CD4-positive, alpha-beta memory T cell (primary cell): ENCODE data around the gene VEGFA. TPM values are rescaled to one million over a fixed set of nuclear protein-coding genes. Genes with fewer than 3 reads are reported as not detected.
A peak's percentile ranks its signal among the peaks of the same experiment; 100 is the strongest.
"Not testable (repeated sequence)": the region's sequence is repeated elsewhere in the genome, so short reads cannot be mapped to it uniquely, and the experiment has no call there.

ENCODE experiments used
- CTCF ChIA-PET: fragments of 350-600 bp; sonication (Branson Sonifier 250); formaldehyde crosslinking; loops from one replicate; lab custom pipeline; 2021; ENCODE audit warnings: inconsistent platforms; ENCODE audit not compliant: partially characterized antibody; lab: Charles Lee
- POLR2A ChIA-PET: fragments of 350-600 bp; sonication (Branson Sonifier 250); formaldehyde crosslinking; loops from one replicate; lab custom pipeline; 2021; ENCODE audit not compliant: partially characterized antibody; lab: Charles Lee
- DNase-seq, 5 donors: peaks; one replicate each; pipeline versions ENCODE4 v3.0.0 to v3.0.0-alpha.2; 2020 to 2022; ENCODE audit warnings: mixed read lengths in 1 of 5
- H3K27ac ChIP-seq: one replicate; pipeline ENCODE4 v1.7.0; 2013; ENCODE audit warnings: low read depth, low read length
- H3K27me3 ChIP-seq: 2 replicates; pipeline ENCODE4 v1.7.0; 2013; ENCODE audit warnings: mild to moderate bottlenecking, low read length, moderate library complexity; ENCODE audit not compliant: insufficient read depth
- H3K36me3 ChIP-seq: 2 replicates; pipeline ENCODE4 v1.7.0; 2013; ENCODE audit warnings: mild to moderate bottlenecking, low read length, moderate library complexity; ENCODE audit not compliant: insufficient read depth
- H3K4me1 ChIP-seq: 2 replicates; pipeline ENCODE4 v1.7.0; 2013; ENCODE audit warnings: mild to moderate bottlenecking, low read length, moderate library complexity; ENCODE audit not compliant: insufficient read depth
- H3K4me3 ChIP-seq, 2 donors: one replicate each; pipeline ENCODE4 v1.7.0; 2013; ENCODE audit warnings: low read length in 2 of 2, mild to moderate bottlenecking in 1 of 2
- H3K9me3 ChIP-seq, 2 donors: one replicate each; pipeline ENCODE4 v1.7.0; 2013; ENCODE audit warnings: low read length in 2 of 2, control low read depth in 1 of 2; ENCODE audit not compliant: control insufficient read depth in 1 of 2
- H3K27ac Mint-ChIP-seq, 7 donors: one replicate each; pipeline ENCODE4 v1.8.0; 2020 to 2021; ENCODE audit warnings: mixed read lengths in 7 of 7, mild to moderate bottlenecking in 6 of 7, inconsistent platforms in 3 of 7, moderate library complexity in 3 of 7
- H3K27me3 Mint-ChIP-seq, 2 donors: one replicate each; pipeline ENCODE4 v1.8.0; 2020 to 2021; ENCODE audit warnings: mixed read lengths in 2 of 2
- H3K36me3 Mint-ChIP-seq, 2 donors: one replicate each; pipeline ENCODE4 v1.8.0; 2020 to 2021; ENCODE audit warnings: mixed read lengths in 2 of 2, inconsistent platforms in 1 of 2, mild to moderate bottlenecking in 1 of 2
- H3K4me1 Mint-ChIP-seq, 4 donors: one replicate each; pipeline ENCODE4 v1.8.0; 2020 to 2021; ENCODE audit warnings: mixed read lengths in 4 of 4, mild to moderate bottlenecking in 1 of 4
- H3K4me3 Mint-ChIP-seq, 8 donors: one replicate each; pipeline ENCODE4 v1.8.0; 2020 to 2021; ENCODE audit warnings: mixed read lengths in 8 of 8, mild to moderate bottlenecking in 7 of 8, moderate library complexity in 6 of 8, inconsistent platforms in 3 of 8
- H3K9me3 Mint-ChIP-seq, 8 donors: one replicate each; pipeline ENCODE4 v1.8.0; 2020 to 2021; ENCODE audit warnings: mixed read lengths in 8 of 8, mild to moderate bottlenecking in 5 of 8, inconsistent platforms in 3 of 8, moderate library complexity in 1 of 8
- intact Hi-C: fragments of 100-400 bp; cut with micrococcal nuclease; formaldehyde crosslinking; loops from one replicate; pipeline ENCODE4 v1.15.1; 2023
- polyA plus RNA-seq, 2 donors: library from polyadenylated mRNA; unstranded; fragments of 300-500 nt; fragmentation: Illumina TruSeq; gene quantifications; one replicate each; pipeline ENCODE4 v1.2.3, GENCODE V29; 2021
- total RNA-seq, 2 experiments: library from RNA; stranded (reverse); gene quantifications; one replicate each; pipeline ENCODE4 v1.2.3, GENCODE V29; 2021

The VEGFA gene
- total and polyA plus RNA-seq, 4 experiments from 2014 or later, result 0.29 to 1.1 TPM; not detected in 2

GRCh38 chr6:43817192-43817591, 47.2 kb downstream of the VEGFA start:
- H3K36me3 Mint-ChIP-seq, result no peaks in the 10 kb centered on the region
- H3K27me3 ChIP-seq, result no peaks in the 10 kb centered on the region
- H3K36me3 ChIP-seq, result no peaks in the 10 kb centered on the region
- H3K9me3 ChIP-seq, result no peaks in the 10 kb centered on the region
- CTCF ChIA-PET, result interaction anchor here (1.2 to 1.6 kb wide), 3 partner anchors 10 to 49 kb away, joined by 3 to 4 read pairs (median 4); partner anchors contain the start of gene VEGFA
- H3K4me3 Mint-ChIP-seq, result no peak overlapping the region
- H3K4me3 ChIP-seq, result no peak overlapping the region
- intact Hi-C loops, result loop anchor here (1.0 kb wide), 1 partner anchor 92 kb away; no protein-coding TSS in a partner anchor
- H3K27ac Mint-ChIP-seq, result no peak overlapping the region
- H3K27me3 Mint-ChIP-seq, result peaks cover 4 to 6% of the 10 kb centered on the region in 2 donors
- H3K4me1 ChIP-seq, result peaks cover 5% of the 10 kb centered on the region
- no peak overlapping the region for H3K27ac ChIP-seq
- POLR2A ChIA-PET, result no interaction called here
- peaks cover 0 to 6% (median 2%) of the 10 kb centered on the region in 4 donors for H3K4me1 Mint-ChIP-seq
- DNase-seq, result no peak
- peaks cover 0 to 2% (median 0%) of the 10 kb centered on the region in 8 donors for H3K9me3 Mint-ChIP-seq

- H3K9me3 Mint-ChIP-seq, H3K4me3 ChIP-seq, H3K4me1 Mint-ChIP-seq, POLR2A ChIA-PET, H3K4me1 ChIP-seq, H3K27me3 ChIP-seq, H3K27ac Mint-ChIP-seq, H3K4me3 Mint-ChIP-seq, H3K36me3 Mint-ChIP-seq, DNase-seq, H3K27ac ChIP-seq, H3K9me3 ChIP-seq, intact Hi-C loops, H3K36me3 ChIP-seq: not testable (repeated sequence)
- CTCF ChIA-PET, result interaction anchor here (0.8 to 1.4 kb wide), 2 partner anchors 11 to 260 kb away, joined by 3 read pairs; no protein-coding TSS in a partner anchor
- H3K27me3 Mint-ChIP-seq, result peaks cover 8 to 11% of the 10 kb centered on the region in 2 donors
These were observed 49.0 kb downstream of the VEGFA start for GRCh38 chr6:43818973-43819372.

GRCh38 chr6:43819958-43820357, 49.9 kb downstream of the VEGFA start:
- Histone ChIP-seq H3K27me3 (no peaks in the 10 kb centered on the region), H3K27ac (no peak overlapping the region), H3K4me3 (no peak overlapping the region), H3K9me3 (no peaks in the 10 kb centered on the region), H3K36me3 (no peaks in the 10 kb centered on the region), H3K4me1 (no peaks in the 10 kb centered on the region)
- no peak overlapping the region for H3K27ac Mint-ChIP-seq
- CTCF ChIA-PET, result no interaction called here
- intact Hi-C loops, result no loop called here
- peaks cover 8 to 11% of the 10 kb centered on the region in 2 donors for H3K27me3 Mint-ChIP-seq
- no peaks in the 10 kb centered on the region for H3K36me3 Mint-ChIP-seq
- DNase-seq, result no peak
- H3K4me1 Mint-ChIP-seq, result no peaks in the 10 kb centered on the region
- peaks cover 0 to 2% (median 0%) of the 10 kb centered on the region in 8 donors for H3K9me3 Mint-ChIP-seq
- POLR2A ChIA-PET, result no interaction called here
- H3K4me3 Mint-ChIP-seq, result no peak overlapping the region

GRCh38 chr6:43820486-43820885, 50.5 kb downstream of the VEGFA start:
- H3K36me3 Mint-ChIP-seq, result no peaks in the 10 kb centered on the region
- CTCF ChIA-PET, result no interaction called here

GRCh38 chr6:43821101-43821886, 51.3 kb downstream of the VEGFA start:
- Histone ChIP-seq H3K4me3 (no peak overlapping the region), H3K4me1 (no peaks in the 10 kb centered on the region), H3K27me3 (no peaks in the 10 kb centered on the region), H3K36me3 (no peaks in the 10 kb centered on the region), H3K9me3 (no peaks in the 10 kb centered on the region), H3K27ac (no peak overlapping the region)
- CTCF ChIA-PET, result no interaction called here
- no peak for DNase-seq
- POLR2A ChIA-PET, result no interaction called here
- no peak overlapping the region for H3K27ac Mint-ChIP-seq
- intact Hi-C loops, result no loop called here
- H3K36me3 Mint-ChIP-seq, result no peaks in the 10 kb centered on the region
- H3K9me3 Mint-ChIP-seq, result peaks cover 0 to 2% (median 0%) of the 10 kb centered on the region in 8 donors
- no peak overlapping the region for H3K4me3 Mint-ChIP-seq
- H3K27me3 Mint-ChIP-seq, result peaks cover 6 to 10% of the 10 kb centered on the region in 2 donors
- no peaks in the 10 kb centered on the region for H3K4me1 Mint-ChIP-seq

More at GRCh38 chr6:43820486-43820885, 50.5 kb downstream of the VEGFA start:
- no peak for DNase-seq
- H3K9me3 ChIP-seq, result no peaks in the 10 kb centered on the region
- no peaks in the 10 kb centered on the region for H3K4me1 ChIP-seq
- Mint-ChIP-seq H3K4me1 (no peaks in the 10 kb centered on the region), H3K27ac (no peak overlapping the region), H3K9me3 (peaks cover 0 to 2% (median 0%) of the 10 kb centered on the region in 8 donors), H3K27me3 (peaks cover 8 to 11% of the 10 kb centered on the region in 2 donors), H3K4me3 (no peak overlapping the region)
- POLR2A ChIA-PET, result no interaction called here
- H3K36me3 ChIP-seq, result no peaks in the 10 kb centered on the region
- no peaks in the 10 kb centered on the region for H3K27me3 ChIP-seq
- H3K4me3 ChIP-seq, result no peak overlapping the region
- no peak overlapping the region for H3K27ac ChIP-seq
- intact Hi-C loops, result no loop called here

- H3K27me3 Mint-ChIP-seq, result peaks cover 4 to 10% of the 10 kb centered on the region in 2 donors
- Histone ChIP-seq H3K27me3 (no peaks in the 10 kb centered on the region), H3K4me3 (no peak overlapping the region), H3K9me3 (no peaks in the 10 kb centered on the region), H3K36me3 (no peaks in the 10 kb centered on the region), H3K4me1 (no peaks in the 10 kb centered on the region), H3K27ac (no peak overlapping the region)
- intact Hi-C loops, result no loop called here
- ChIA-PET CTCF (no interaction called here), POLR2A (no interaction called here)
- DNase-seq, result no peak
- no peaks in the 10 kb centered on the region for H3K4me1 Mint-ChIP-seq
- peaks cover 0 to 2% (median 0%) of the 10 kb centered on the region in 8 donors for H3K9me3 Mint-ChIP-seq
- H3K36me3 Mint-ChIP-seq, result no peaks in the 10 kb centered on the region
- no peak overlapping the region for H3K27ac Mint-ChIP-seq
- no peak overlapping the region for H3K4me3 Mint-ChIP-seq
These were observed 53.4 kb downstream of the VEGFA start for GRCh38 chr6:43823390-43823789.

- Mint-ChIP-seq H3K27ac (no peak overlapping the region), H3K36me3 (no peaks in the 10 kb centered on the region), H3K27me3 (peaks cover 4 to 10% of the 10 kb centered on the region in 2 donors), H3K9me3 (peaks cover 0 to 2% (median 0%) of the 10 kb centered on the region in 8 donors), H3K4me3 (peak overlapping the region in 1 of 8 donors; percentile 29), H3K4me1 (no peaks in the 10 kb centered on the region)
- Histone ChIP-seq H3K4me3 (no peak overlapping the region), H3K27ac (no peak overlapping the region), H3K36me3 (no peaks in the 10 kb centered on the region), H3K4me1 (no peaks in the 10 kb centered on the region), H3K27me3 (no peaks in the 10 kb centered on the region), H3K9me3 (no peaks in the 10 kb centered on the region)
- ChIA-PET CTCF (no interaction called here), POLR2A (no interaction called here)
- DNase-seq, result no peak
- intact Hi-C loops, result no loop called here
These were observed 54.1 kb downstream of the VEGFA start for GRCh38 chr6:43823879-43824702.
